ENCODE data around the gene TMEM164. TPM values are rescaled to one million over a fixed set of nuclear protein-coding genes. Genes with fewer than 3 reads are reported as not detected.
"Not testable (repeated sequence)": the region's sequence is repeated elsewhere in the genome, so short reads cannot be mapped to it uniquely, and the experiment has no call there.

The TMEM164 gene
- total RNA-seq (ENCODE audit: insufficient read depth, low replicate concordance): 26.7 TPM

GRCh38 chrX:110002300-110003166 is at the start of gene TMEM164:
TMEM164 (plus strand) TSS chrX:110003114; CDS start chrX:110003775, 661 bp downstream.
- DNase-seq (ENCODE audit: low spot score): peak; percentile 85

GRCh38 chrX:109954333-109954732 is 48.6 kb upstream of the TMEM164 start:
- DNase-seq (ENCODE audit: low spot score): no peak

GRCh38 chrX:109954955-109955354 is 48.0 kb upstream of the TMEM164 start:
- DNase-seq (ENCODE audit: low spot score): no peak

GRCh38 chrX:109958266-109958665 is 44.6 kb upstream of the TMEM164 start:
- no peak for DNase-seq (ENCODE audit: low spot score)

GRCh38 chrX:109959356-109959871 is 43.5 kb upstream of the TMEM164 start:
- DNase-seq (ENCODE audit: low spot score): no peak

GRCh38 chrX:109964390-109964789 is 38.5 kb upstream of the TMEM164 start:
- no peak for DNase-seq (ENCODE audit: low spot score)

- DNase-seq (ENCODE audit: low spot score): no peak
These were observed 36.7 kb upstream of the TMEM164 start for GRCh38 chrX:109966246-109966645.

- DNase-seq (ENCODE audit: low spot score): no peak
These were observed 35.8 kb upstream of the TMEM164 start for GRCh38 chrX:109967156-109967555.

GRCh38 chrX:109970841-109971240 is 32.1 kb upstream of the TMEM164 start:
- not testable (repeated sequence) for DNase-seq (ENCODE audit: low spot score)

- no peak for DNase-seq (ENCODE audit: low spot score)
These were observed 27.8 kb upstream of the TMEM164 start for GRCh38 chrX:109974906-109975655.

- not testable (repeated sequence) for DNase-seq (ENCODE audit: low spot score)
These were observed 17.7 kb upstream of the TMEM164 start for GRCh38 chrX:109985210-109985609.

- peak; percentile 17 for DNase-seq (ENCODE audit: low spot score)
These were observed 15.0 kb upstream of the TMEM164 start for GRCh38 chrX:109987884-109988283.

GRCh38 chrX:109990582-109991276 is 12.2 kb upstream of the TMEM164 start:
- DNase-seq (ENCODE audit: low spot score): no peak

GRCh38 chrX:109992203-109992602 is 10.7 kb upstream of the TMEM164 start:
- DNase-seq (ENCODE audit: low spot score): no peak

- no peak for DNase-seq (ENCODE audit: low spot score)
These were observed 7.8 kb upstream of the TMEM164 start for GRCh38 chrX:109995155-109995554.

GRCh38 chrX:109997786-109998452 is 5.0 kb upstream of the TMEM164 start:
- no peak for DNase-seq (ENCODE audit: low spot score)

GRCh38 chrX:110000000-110000399 is 2.9 kb upstream of the TMEM164 start:
- DNase-seq (ENCODE audit: low spot score): no peak

GRCh38 chrX:110000847-110001713 is 1.8 kb upstream of the TMEM164 start:
- no peak for DNase-seq (ENCODE audit: low spot score)

GRCh38 chrX:110001740-110002299 is 1.1 kb upstream of the TMEM164 start:
- no peak for DNase-seq (ENCODE audit: low spot score)
